Loucy (cell line): ENCODE data around the gene RIPOR2.

Source experiments
- H2AFZ ChIP-seq: fragments of 200-600 bp; sonication (generic); 2 replicates; pipeline ENCODE4 v1.6.0; 2016; ENCODE audit warnings: antibody characterized with exemption, mild to moderate bottlenecking, low read length, moderate library complexity
- H3F3A ChIP-seq: fragments of 200-600 bp; 2 replicates; pipeline ENCODE4 v1.6.0; 2016; ENCODE audit warnings: antibody characterized with exemption, low read depth, mild to moderate bottlenecking
- H3K27me3 ChIP-seq: fragments of 200-600 bp; sonication (generic); 2 replicates; pipeline ENCODE4 v1.6.1; 2014; ENCODE audit warnings: low read length, mild to moderate bottlenecking; ENCODE audit not compliant: insufficient read depth, poor library complexity, severe bottlenecking
- H3K36me3 ChIP-seq: fragments of 200-600 bp; sonication (generic); 2 replicates; pipeline ENCODE4 v1.6.1; 2016; ENCODE audit warnings: low read length; ENCODE audit not compliant: insufficient read depth
- H3K4me1 ChIP-seq: fragments of 200-600 bp; sonication (generic); 2 replicates; pipeline ENCODE4 v1.5.1; 2014; ENCODE audit warnings: low read length, mild to moderate bottlenecking; ENCODE audit not compliant: insufficient read depth, poor library complexity, severe bottlenecking
- H3K4me2 ChIP-seq: fragments of 200-600 bp; sonication (generic); 2 replicates; pipeline ENCODE4 v1.6.0; 2014; ENCODE audit warnings: antibody characterized with exemption, low read length, low read depth, mild to moderate bottlenecking; ENCODE audit not compliant: poor library complexity, severe bottlenecking
- H3K4me3 ChIP-seq: fragments of 200-600 bp; sonication (generic); 2 replicates; pipeline ENCODE4 v1.5.1; 2014; ENCODE audit warnings: low read length, mild to moderate bottlenecking, mixed read lengths; ENCODE audit not compliant: poor library complexity, severe bottlenecking
- H3K79me2 ChIP-seq: fragments of 200-600 bp; sonication (generic); 2 replicates; pipeline ENCODE4 v1.6.1; 2014; ENCODE audit warnings: low read length; ENCODE audit not compliant: insufficient read depth
- H3K9ac ChIP-seq: fragments of 200-600 bp; sonication (generic); 2 replicates; pipeline ENCODE4 v1.6.0; 2014; ENCODE audit warnings: mild to moderate bottlenecking, low read depth, low read length, moderate library complexity; ENCODE audit not compliant: poor library complexity, severe bottlenecking
- H3K9me2 ChIP-seq: fragments of 200-600 bp; sonication (generic); replicated peaks from 2 replicates; pipeline ENCODE4 v1.6.1; 2016; ENCODE audit warnings: low read depth, low read length, mixed read lengths
- H3K9me3 ChIP-seq: fragments of 200-600 bp; sonication (generic); 2 replicates; pipeline ENCODE4 v1.6.1; 2014; ENCODE audit warnings: mild to moderate bottlenecking, antibody characterized with exemption, low read length, low read depth; ENCODE audit not compliant: insufficient read depth
- H4K20me1 ChIP-seq: fragments of 200-600 bp; sonication (generic); 2 replicates; pipeline ENCODE4 v1.6.0; 2014; ENCODE audit warnings: antibody characterized with exemption, low read length, mild to moderate bottlenecking; ENCODE audit not compliant: insufficient read depth, poor library complexity, severe bottlenecking
- EZH2phosphoT487 ChIP-seq: fragments of 200-600 bp; IDR thresholded peaks from 2 replicates; pipeline ENCODE4 v1.6.1; 2018; ENCODE audit warnings: antibody characterized with exemption, mild to moderate bottlenecking, moderate library complexity, borderline replicate concordance
- TF ChIP-seq, protein P1 (sequence below): fragments of 200-600 bp; sonication (generic); conservative IDR thresholded peaks from 2 replicates; pipeline ENCODE4 v1.5.1; 2014; ENCODE audit warnings: mild to moderate bottlenecking, antibody characterized with exemption, low read length

The RIPOR2 gene

DNA sequence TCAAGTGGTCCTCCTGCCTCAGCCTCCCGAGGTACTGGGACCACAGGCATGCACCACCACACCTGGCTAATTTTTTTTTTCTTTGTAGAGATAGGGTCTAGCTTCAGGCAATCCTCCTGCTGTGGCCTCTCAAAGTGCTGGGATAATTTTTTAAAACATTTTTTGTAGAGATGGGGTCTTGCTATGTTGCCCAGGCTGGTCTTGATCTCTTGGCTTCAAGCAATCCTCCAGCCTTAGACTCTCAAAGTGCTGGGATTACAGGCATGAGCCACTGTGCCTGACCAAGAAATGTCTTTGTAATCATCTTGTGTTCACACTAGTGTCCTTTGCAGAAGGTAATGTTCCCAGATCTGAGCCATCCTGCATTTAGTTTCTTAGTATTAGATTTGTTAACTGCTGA is 61.6 kb downstream of the RIPOR2 start:
- TF ChIP-seq, protein P1, sequence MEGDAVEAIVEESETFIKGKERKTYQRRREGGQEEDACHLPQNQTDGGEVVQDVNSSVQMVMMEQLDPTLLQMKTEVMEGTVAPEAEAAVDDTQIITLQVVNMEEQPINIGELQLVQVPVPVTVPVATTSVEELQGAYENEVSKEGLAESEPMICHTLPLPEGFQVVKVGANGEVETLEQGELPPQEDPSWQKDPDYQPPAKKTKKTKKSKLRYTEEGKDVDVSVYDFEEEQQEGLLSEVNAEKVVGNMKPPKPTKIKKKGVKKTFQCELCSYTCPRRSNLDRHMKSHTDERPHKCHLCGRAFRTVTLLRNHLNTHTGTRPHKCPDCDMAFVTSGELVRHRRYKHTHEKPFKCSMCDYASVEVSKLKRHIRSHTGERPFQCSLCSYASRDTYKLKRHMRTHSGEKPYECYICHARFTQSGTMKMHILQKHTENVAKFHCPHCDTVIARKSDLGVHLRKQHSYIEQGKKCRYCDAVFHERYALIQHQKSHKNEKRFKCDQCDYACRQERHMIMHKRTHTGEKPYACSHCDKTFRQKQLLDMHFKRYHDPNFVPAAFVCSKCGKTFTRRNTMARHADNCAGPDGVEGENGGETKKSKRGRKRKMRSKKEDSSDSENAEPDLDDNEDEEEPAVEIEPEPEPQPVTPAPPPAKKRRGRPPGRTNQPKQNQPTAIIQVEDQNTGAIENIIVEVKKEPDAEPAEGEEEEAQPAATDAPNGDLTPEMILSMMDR, result no peak
- no peak for TF ChIP-seq EZH2phosphoT487
- H3K36me3 ChIP-seq, result peaks cover 77% of the 10 kb centered on the region; the same call in 1 of the 2 replicates

DNA sequence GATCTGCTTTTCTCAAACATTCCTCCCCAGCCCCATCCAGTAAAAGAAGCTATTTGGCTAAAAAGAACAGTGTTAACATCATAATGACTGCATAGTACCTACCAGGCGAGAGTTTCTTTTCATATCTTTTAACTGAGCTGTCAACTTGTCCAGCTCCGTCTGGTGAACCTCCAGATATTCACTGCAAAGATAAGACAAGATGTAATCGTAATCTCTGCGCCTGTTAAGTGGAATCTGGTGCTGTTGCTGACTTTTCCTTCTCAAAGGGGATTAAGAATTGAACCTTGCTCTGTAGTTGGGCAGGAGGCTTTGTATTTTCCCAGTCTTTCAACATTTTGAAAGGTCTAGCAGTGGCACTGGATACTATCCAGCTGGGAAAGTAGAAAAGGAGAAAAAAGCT is 63.0 kb downstream of the RIPOR2 start:
- Histone ChIP-seq H3K9me3 (no peaks in the 10 kb centered on the region; the same call in 1 of the 2 replicates), H3K4me2 (no peak overlapping the region), H3K36me3 (peaks cover 90% of the 10 kb centered on the region; the same call in 1 of the 2 replicates)

More for the DNA sequence above, 61.6 kb downstream of the RIPOR2 start:
- Histone ChIP-seq H4K20me1 (peaks cover 8% of the 10 kb centered on the region), H3K79me2 (peaks cover 20% of the 10 kb centered on the region; the same call in 1 of the 2 replicates), H3K9me2 (no peaks in the 10 kb centered on the region), H2AFZ (no peak overlapping the region), H3K4me3 (no peak overlapping the region), H3K27me3 (no peaks in the 10 kb centered on the region), H3K9me3 (no peaks in the 10 kb centered on the region; the same call in 1 of the 2 replicates), H3K9ac (no peak overlapping the region), H3K4me2 (no peak overlapping the region), H3F3A (no peaks in the 10 kb centered on the region), H3K4me1 (no peaks in the 10 kb centered on the region)

DNA sequence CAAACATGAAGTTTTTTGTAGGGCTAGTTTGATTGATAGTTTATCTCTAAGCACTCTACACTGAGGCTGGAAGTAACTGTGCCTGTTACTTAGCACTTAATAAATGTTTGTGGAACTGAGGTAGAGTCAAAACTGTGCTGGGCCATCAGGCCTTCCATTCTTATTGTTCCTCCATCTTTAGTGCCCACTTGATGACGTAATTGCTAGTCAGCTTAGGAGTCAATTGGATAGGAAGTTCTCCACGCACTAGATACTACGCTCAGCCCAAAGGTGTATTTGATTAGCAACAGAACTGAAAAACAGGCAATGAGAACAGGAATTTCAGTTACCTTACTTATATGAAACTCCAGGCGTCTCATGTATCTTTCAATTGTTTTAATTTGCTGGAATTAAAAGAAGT is 67.0 kb downstream of the RIPOR2 start:
- Histone ChIP-seq H2AFZ (no peak overlapping the region), H3K9ac (no peak overlapping the region), H3F3A (no peaks in the 10 kb centered on the region), H3K9me2 (no peaks in the 10 kb centered on the region), H3K36me3 (peaks cover 93% of the 10 kb centered on the region; the same call in 1 of the 2 replicates), H3K4me3 (no peak overlapping the region), H3K4me1 (no peaks in the 10 kb centered on the region), H3K79me2 (no peaks in the 10 kb centered on the region), H3K4me2 (no peak overlapping the region), H3K9me3 (no peaks in the 10 kb centered on the region), H4K20me1 (no peaks in the 10 kb centered on the region), H3K27me3 (no peaks in the 10 kb centered on the region)
- TF ChIP-seq EZH2phosphoT487, result no peak
- TF ChIP-seq, protein P1, result no peak

More for the DNA sequence above, 63.0 kb downstream of the RIPOR2 start:
- no peak for TF ChIP-seq EZH2phosphoT487
- TF ChIP-seq, protein P1, result no peak
- H3K9me2 ChIP-seq, result no peaks in the 10 kb centered on the region
- H3K9ac ChIP-seq, result no peak overlapping the region
- no peak overlapping the region for H2AFZ ChIP-seq
- no peaks in the 10 kb centered on the region for H3K4me1 ChIP-seq
- no peaks in the 10 kb centered on the region for H3F3A ChIP-seq
- H3K27me3 ChIP-seq, result no peaks in the 10 kb centered on the region
- peaks cover 13% of the 10 kb centered on the region; the same call in 1 of the 2 replicates for H3K79me2 ChIP-seq
- H4K20me1 ChIP-seq, result peaks cover 8% of the 10 kb centered on the region
- H3K4me3 ChIP-seq, result no peak overlapping the region
